DOHH2 (cell line): ENCODE data around the gene SHISA3.

Experiments
- H3F3A ChIP-seq: fragments of 200-600 bp; sonication (generic), shearing (Covaris generic); 2 replicates; pipeline ENCODE4 v1.6.0; 2016; ENCODE audit warnings: antibody characterized with exemption, mild to moderate bottlenecking; ENCODE audit not compliant: control insufficient read depth, insufficient read depth
- H3K27ac ChIP-seq: fragments of 200-600 bp; sonication (generic); 2 replicates; pipeline ENCODE4 v1.5.1; 2014; ENCODE audit warnings: low read depth, mild to moderate bottlenecking, low read length, moderate library complexity
- H3K27me3 ChIP-seq: fragments of 200-600 bp; sonication (generic); 2 replicates; pipeline ENCODE4 v1.6.1; 2014; ENCODE audit warnings: mild to moderate bottlenecking, low read length, mixed read lengths; ENCODE audit not compliant: control insufficient read depth
- H3K36me3 ChIP-seq: fragments of 200-600 bp; sonication (generic); 2 replicates; pipeline ENCODE4 v1.6.1; 2014; ENCODE audit warnings: mild to moderate bottlenecking, low read length, moderate library complexity, mixed read lengths; ENCODE audit not compliant: control insufficient read depth
- H3K4me1 ChIP-seq: fragments of 200-600 bp; sonication (generic); 2 replicates; pipeline ENCODE4 v1.6.1; 2014; ENCODE audit warnings: mild to moderate bottlenecking, low read length, mixed read lengths; ENCODE audit not compliant: control insufficient read depth
- H3K4me2 ChIP-seq: fragments of 200-600 bp; sonication (generic); 2 replicates; pipeline ENCODE4 v1.6.0; 2014; ENCODE audit warnings: mild to moderate bottlenecking, low read length, moderate library complexity
- H3K4me3 ChIP-seq: fragments of 200-600 bp; sonication (generic); 2 replicates; pipeline ENCODE4 v1.5.1; 2014; ENCODE audit warnings: mild to moderate bottlenecking, low read length, mixed read lengths
- H3K79me2 ChIP-seq: fragments of 200-600 bp; sonication (generic); 2 replicates; pipeline ENCODE4 v1.6.1; 2014; ENCODE audit warnings: mild to moderate bottlenecking, low read length, mixed read lengths; ENCODE audit not compliant: control insufficient read depth
- H3K9me2 ChIP-seq: fragments of 200-600 bp; sonication (generic); replicated peaks from 2 replicates; pipeline ENCODE4 v1.6.1; 2014; ENCODE audit warnings: mild to moderate bottlenecking, low read length, mixed read lengths; ENCODE audit not compliant: control insufficient read depth
- H3K9me3 ChIP-seq: fragments of 200-600 bp; sonication (generic); 2 replicates; pipeline ENCODE4 v1.6.1; 2014; ENCODE audit warnings: antibody characterized with exemption, low read length, mixed read lengths; ENCODE audit not compliant: control insufficient read depth, insufficient read depth
- H4K20me1 ChIP-seq: fragments of 200-600 bp; sonication (generic); 2 replicates; pipeline ENCODE4 v1.6.0; 2014; ENCODE audit warnings: low read depth, mild to moderate bottlenecking, antibody characterized with exemption, low read length, moderate library complexity; ENCODE audit not compliant: control insufficient read depth, insufficient read depth
- EZH2phosphoT487 ChIP-seq: fragments of 200-600 bp; sonication (generic); IDR thresholded peaks from 2 replicates; pipeline ENCODE4 v1.6.1; 2017; ENCODE audit warnings: borderline replicate concordance, mild to moderate bottlenecking, antibody characterized with exemption, low read length, moderate library complexity, mixed read lengths
- TF ChIP-seq, protein P1 (sequence below): fragments of 200-600 bp; sonication (generic); IDR thresholded peaks from one replicate; pipeline ENCODE4 v1.5.1; 2014; ENCODE audit warnings: antibody characterized with exemption, mild to moderate bottlenecking, low read depth, low read length; ENCODE audit not compliant: poor library complexity, severe bottlenecking

SHISA3 gene

DNA sequence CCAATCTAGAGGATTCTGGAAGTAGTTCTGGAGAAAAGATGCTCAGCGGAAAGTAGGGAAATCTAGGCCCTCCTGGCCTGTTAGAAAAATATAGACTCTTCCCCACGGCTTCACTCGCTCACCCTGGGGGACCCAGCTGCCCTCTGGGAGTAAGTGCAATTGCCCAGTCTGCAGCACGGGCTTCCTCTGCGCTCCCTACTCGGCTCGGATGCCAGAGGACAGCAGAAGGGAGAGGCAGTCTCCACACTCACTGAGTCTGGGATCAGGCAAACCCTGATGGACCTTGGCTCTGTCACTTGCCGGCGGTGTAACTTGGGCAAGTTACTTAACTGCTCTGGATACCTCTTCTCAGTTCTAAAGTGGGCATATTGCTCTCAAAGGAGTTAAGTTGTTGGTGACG is 2.1 kb downstream of the SHISA3 start:
- Histone ChIP-seq H3K4me1 (peaks cover 23% of the 10 kb centered on the region), H4K20me1 (no peaks in the 10 kb centered on the region), H3K27ac (no peak overlapping the region), H3K4me2 (no peak overlapping the region), H3K36me3 (no peaks in the 10 kb centered on the region), H3K4me3 (no peak overlapping the region), H3K27me3 (peaks cover 66% of the 10 kb centered on the region), H3K79me2 (no peaks in the 10 kb centered on the region), H3F3A (no peaks in the 10 kb centered on the region), H3K9me2 (no peaks in the 10 kb centered on the region), H3K9me3 (no peaks in the 10 kb centered on the region)
- TF ChIP-seq EZH2phosphoT487 = no peak
- TF ChIP-seq, protein P1, sequence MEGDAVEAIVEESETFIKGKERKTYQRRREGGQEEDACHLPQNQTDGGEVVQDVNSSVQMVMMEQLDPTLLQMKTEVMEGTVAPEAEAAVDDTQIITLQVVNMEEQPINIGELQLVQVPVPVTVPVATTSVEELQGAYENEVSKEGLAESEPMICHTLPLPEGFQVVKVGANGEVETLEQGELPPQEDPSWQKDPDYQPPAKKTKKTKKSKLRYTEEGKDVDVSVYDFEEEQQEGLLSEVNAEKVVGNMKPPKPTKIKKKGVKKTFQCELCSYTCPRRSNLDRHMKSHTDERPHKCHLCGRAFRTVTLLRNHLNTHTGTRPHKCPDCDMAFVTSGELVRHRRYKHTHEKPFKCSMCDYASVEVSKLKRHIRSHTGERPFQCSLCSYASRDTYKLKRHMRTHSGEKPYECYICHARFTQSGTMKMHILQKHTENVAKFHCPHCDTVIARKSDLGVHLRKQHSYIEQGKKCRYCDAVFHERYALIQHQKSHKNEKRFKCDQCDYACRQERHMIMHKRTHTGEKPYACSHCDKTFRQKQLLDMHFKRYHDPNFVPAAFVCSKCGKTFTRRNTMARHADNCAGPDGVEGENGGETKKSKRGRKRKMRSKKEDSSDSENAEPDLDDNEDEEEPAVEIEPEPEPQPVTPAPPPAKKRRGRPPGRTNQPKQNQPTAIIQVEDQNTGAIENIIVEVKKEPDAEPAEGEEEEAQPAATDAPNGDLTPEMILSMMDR = no peak

- Histone ChIP-seq H3K79me2 (no peaks in the 10 kb centered on the region), H4K20me1 (no peaks in the 10 kb centered on the region), H3K4me3 (no peak overlapping the region), H3K4me2 (no peak overlapping the region), H3K36me3 (no peaks in the 10 kb centered on the region), H3K9me3 (no peaks in the 10 kb centered on the region), H3K27me3 (peaks cover 55% of the 10 kb centered on the region), H3F3A (no peaks in the 10 kb centered on the region), H3K27ac (no peak overlapping the region), H3K9me2 (no peaks in the 10 kb centered on the region), H3K4me1 (peaks cover 23% of the 10 kb centered on the region)
- TF ChIP-seq, protein P1 = no peak
- TF ChIP-seq EZH2phosphoT487 = no peak
These were observed 3.9 kb downstream of the SHISA3 start for GRCh38 chr4:42401171-42401570.

- peaks cover 27% of the 10 kb centered on the region for H3K27me3 ChIP-seq
- no peaks in the 10 kb centered on the region for H3F3A ChIP-seq
- H3K79me2 ChIP-seq = no peaks in the 10 kb centered on the region
- H3K9me3 ChIP-seq = no peaks in the 10 kb centered on the region
- H3K4me1 ChIP-seq = no peaks in the 10 kb centered on the region; the same call in 1 of the 2 replicates
- no peak overlapping the region for H3K4me3 ChIP-seq
- H4K20me1 ChIP-seq = no peaks in the 10 kb centered on the region
- no peak overlapping the region for H3K4me2 ChIP-seq
- H3K27ac ChIP-seq = no peak overlapping the region
- no peak for TF ChIP-seq EZH2phosphoT487
- TF ChIP-seq, protein P1 = peak; percentile 9
- no peaks in the 10 kb centered on the region for H3K9me2 ChIP-seq
- H3K36me3 ChIP-seq = no peaks in the 10 kb centered on the region
These were observed 6.7 kb downstream of the SHISA3 start for GRCh38 chr4:42404001-42404400.
